Osteoblast (primary cell): Measurements from ENCODE around the gene HSD11B2. TPM values are rescaled to one million over a fixed set of nuclear protein-coding genes. Genes with fewer than 3 reads are reported as not detected.

Source experiments
- DNase-seq: peaks from one replicate; pipeline ENCODE4 v3.0.0; 2011; ENCODE audit warnings: low spot score, mixed read lengths; ENCODE audit not compliant: insufficient read length; ENCODE audit errors: missing footprints
- H2AFZ ChIP-seq: 2 replicates; pipeline ENCODE4 v1.6.0; 2011; ENCODE audit warnings: mild to moderate bottlenecking, low read length
- H3K27ac ChIP-seq: 2 replicates; pipeline ENCODE4 v1.5.1; 2011; ENCODE audit warnings: mild to moderate bottlenecking, low read depth, low read length, moderate library complexity
- H3K27me3 ChIP-seq: 2 replicates; pipeline ENCODE4 v1.6.0; 2012; ENCODE audit warnings: mild to moderate bottlenecking, control low read depth, inconsistent platforms, low read length, moderate library complexity; ENCODE audit not compliant: insufficient read depth
- H3K36me3 ChIP-seq: 2 replicates; pipeline ENCODE4 v1.5.1; 2011; ENCODE audit warnings: mild to moderate bottlenecking, low read length, control low read depth, moderate library complexity; ENCODE audit not compliant: insufficient read depth
- H3K4me1 ChIP-seq: 2 replicates; pipeline ENCODE4 v1.5.1; 2011; ENCODE audit warnings: mild to moderate bottlenecking, low read length, control low read depth, moderate library complexity; ENCODE audit not compliant: insufficient read depth
- H3K4me2 ChIP-seq: 2 replicates; pipeline ENCODE4 v1.6.0; 2011; ENCODE audit warnings: mild to moderate bottlenecking, low read length; ENCODE audit not compliant: insufficient read depth
- H3K4me3 ChIP-seq: fragments of 200-600 bp; sonication (generic); 3 replicates; pipeline ENCODE4 v1.5.1; 2012; ENCODE audit warnings: mild to moderate bottlenecking, low read length, inconsistent platforms; ENCODE audit not compliant: insufficient read depth
- H3K79me2 ChIP-seq: 2 replicates; pipeline ENCODE4 v1.6.0; 2012; ENCODE audit warnings: mild to moderate bottlenecking, low read length, control low read depth, inconsistent platforms; ENCODE audit not compliant: insufficient read depth
- H3K9me3 ChIP-seq: 2 replicates; pipeline ENCODE4 v1.5.1; 2011; ENCODE audit warnings: low read depth, low read length, control low read depth
- H4K20me1 ChIP-seq: 2 replicates; pipeline ENCODE4 v1.6.0; 2012; ENCODE audit warnings: mild to moderate bottlenecking, low read length, control low read depth; ENCODE audit not compliant: insufficient read depth
- total RNA-seq: library from RNA; depleted of rRNA; stranded (reverse); fragments of >200 nt; gene quantifications from 2 replicates; pipeline ENCODE4 v1.2.3, GENCODE V29; 2012
- TF ChIP-seq, protein P1 (sequence below): IDR thresholded peaks from 2 replicates; pipeline ENCODE4 v1.5.1; 2011; ENCODE audit warnings: mild to moderate bottlenecking, low read depth, low read length, moderate library complexity; ENCODE audit errors: extremely low read depth

The HSD11B2 gene
- total RNA-seq, 1 donor, result not detected

DNA sequence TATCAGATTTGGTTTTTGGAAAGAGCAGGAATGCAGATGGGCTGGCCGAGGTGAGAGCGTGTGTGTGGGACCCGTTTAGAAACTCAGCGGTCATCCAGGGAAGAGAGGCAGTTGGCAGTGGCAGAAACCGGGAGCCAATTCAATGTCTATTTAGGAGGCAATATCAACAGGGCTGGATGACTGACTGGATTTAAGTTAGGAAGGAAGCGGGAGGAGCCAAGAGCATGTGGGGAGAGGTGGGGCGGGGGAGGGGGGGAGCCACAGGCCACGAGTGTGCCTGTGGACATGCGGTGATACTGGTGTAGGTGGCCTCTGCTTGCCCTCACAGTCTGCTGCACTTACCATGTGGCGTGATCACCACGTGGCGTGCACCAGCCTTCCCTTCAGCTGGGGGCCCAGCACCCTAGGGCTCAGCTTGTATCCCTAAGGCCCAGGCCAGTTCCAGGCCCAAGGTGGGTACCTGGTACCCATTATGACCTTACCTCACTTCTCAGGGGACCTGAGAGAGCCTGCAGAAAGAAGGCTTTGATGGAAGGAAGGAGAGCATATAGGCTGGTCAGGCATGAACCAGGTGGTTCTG lies 26.9 kb upstream of the HSD11B2 start:
- TF ChIP-seq, protein P1, sequence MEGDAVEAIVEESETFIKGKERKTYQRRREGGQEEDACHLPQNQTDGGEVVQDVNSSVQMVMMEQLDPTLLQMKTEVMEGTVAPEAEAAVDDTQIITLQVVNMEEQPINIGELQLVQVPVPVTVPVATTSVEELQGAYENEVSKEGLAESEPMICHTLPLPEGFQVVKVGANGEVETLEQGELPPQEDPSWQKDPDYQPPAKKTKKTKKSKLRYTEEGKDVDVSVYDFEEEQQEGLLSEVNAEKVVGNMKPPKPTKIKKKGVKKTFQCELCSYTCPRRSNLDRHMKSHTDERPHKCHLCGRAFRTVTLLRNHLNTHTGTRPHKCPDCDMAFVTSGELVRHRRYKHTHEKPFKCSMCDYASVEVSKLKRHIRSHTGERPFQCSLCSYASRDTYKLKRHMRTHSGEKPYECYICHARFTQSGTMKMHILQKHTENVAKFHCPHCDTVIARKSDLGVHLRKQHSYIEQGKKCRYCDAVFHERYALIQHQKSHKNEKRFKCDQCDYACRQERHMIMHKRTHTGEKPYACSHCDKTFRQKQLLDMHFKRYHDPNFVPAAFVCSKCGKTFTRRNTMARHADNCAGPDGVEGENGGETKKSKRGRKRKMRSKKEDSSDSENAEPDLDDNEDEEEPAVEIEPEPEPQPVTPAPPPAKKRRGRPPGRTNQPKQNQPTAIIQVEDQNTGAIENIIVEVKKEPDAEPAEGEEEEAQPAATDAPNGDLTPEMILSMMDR, result no peak

DNA sequence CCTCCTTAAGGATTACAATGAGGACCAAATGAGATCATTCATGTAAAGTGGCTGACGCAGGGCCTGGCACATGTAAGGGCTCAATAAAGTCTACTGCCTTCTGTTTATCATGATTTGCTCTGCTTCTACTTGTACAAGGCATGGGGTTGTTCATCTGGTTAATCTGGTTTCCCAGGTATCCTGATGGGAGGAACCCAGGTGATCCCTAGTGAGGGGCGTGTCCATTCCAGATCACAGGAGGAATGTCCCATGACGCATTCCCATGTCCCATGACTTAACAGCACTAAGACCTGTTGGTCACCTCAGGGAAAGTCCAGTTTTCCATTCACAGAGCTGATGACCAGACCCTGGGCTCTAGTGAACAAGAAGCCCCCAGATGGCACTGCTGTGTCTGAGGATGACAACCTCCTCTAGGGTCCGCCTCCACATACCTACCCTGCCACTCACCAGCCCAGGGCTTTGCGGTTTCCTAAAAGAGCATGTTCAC lies 26.1 kb upstream of the HSD11B2 start:
- H3K27ac ChIP-seq, result no peak overlapping the region
- peaks cover 28% of the 10 kb centered on the region for H3K4me1 ChIP-seq
- H3K36me3 ChIP-seq, result no peaks in the 10 kb centered on the region

More for the DNA sequence above, 26.9 kb upstream of the HSD11B2 start:
- Histone ChIP-seq H3K9me3 (no peaks in the 10 kb centered on the region), H2AFZ (no peak overlapping the region), H3K4me1 (peaks cover 28% of the 10 kb centered on the region), H4K20me1 (no peaks in the 10 kb centered on the region), H3K27me3 (no peaks in the 10 kb centered on the region), H3K4me3 (no peak overlapping the region), H3K79me2 (peaks cover 2% of the 10 kb centered on the region), H3K36me3 (no peaks in the 10 kb centered on the region), H3K27ac (no peak overlapping the region), H3K4me2 (no peak overlapping the region)
- peak; percentile 65 for DNase-seq

DNA sequence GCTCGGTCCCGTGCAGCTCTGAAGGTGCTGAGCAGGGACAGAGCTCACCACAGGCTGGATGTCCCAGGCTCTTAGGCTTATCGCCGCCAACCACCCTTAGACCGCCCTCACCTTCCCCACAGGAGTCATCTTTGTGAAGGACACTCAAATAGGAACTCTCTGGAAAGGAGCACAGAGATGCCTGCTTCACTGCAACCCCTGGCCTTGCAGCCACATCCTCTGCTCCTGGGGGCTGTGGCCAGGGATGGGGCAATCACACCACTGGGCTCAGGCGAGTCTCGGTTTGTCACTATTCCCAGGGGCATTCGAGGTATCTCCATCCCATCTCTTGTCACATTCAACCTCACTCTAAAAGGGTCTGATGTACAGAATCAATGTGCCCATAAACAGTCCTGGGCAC lies 25.6 kb upstream of the HSD11B2 start:
- Histone ChIP-seq H3K27ac (no peak overlapping the region), H3K4me2 (no peak overlapping the region)

More for the DNA sequence above, 26.1 kb upstream of the HSD11B2 start:
- peak; percentile 58 for DNase-seq
- Histone ChIP-seq H3K79me2 (peaks cover 2% of the 10 kb centered on the region), H4K20me1 (no peaks in the 10 kb centered on the region), H2AFZ (no peak overlapping the region), H3K27me3 (no peaks in the 10 kb centered on the region), H3K4me2 (no peak overlapping the region), H3K9me3 (no peaks in the 10 kb centered on the region), H3K4me3 (no peak overlapping the region)
- TF ChIP-seq, protein P1, result no peak

More for the DNA sequence above, 25.6 kb upstream of the HSD11B2 start:
- H3K36me3 ChIP-seq, result no peaks in the 10 kb centered on the region
- DNase-seq, result peak; percentile 64
- no peaks in the 10 kb centered on the region for H3K9me3 ChIP-seq
- H4K20me1 ChIP-seq, result no peaks in the 10 kb centered on the region
- peaks cover 28% of the 10 kb centered on the region for H3K4me1 ChIP-seq
- TF ChIP-seq, protein P1, result no peak
- H3K79me2 ChIP-seq, result peaks cover 7% of the 10 kb centered on the region
- H3K27me3 ChIP-seq, result no peaks in the 10 kb centered on the region
- no peak overlapping the region for H3K4me3 ChIP-seq
- H2AFZ ChIP-seq, result no peak overlapping the region
